Activated CD4-positive, alpha-beta memory T cell treated with anti-CD3 and anti-CD28 coated beads, Interleukin-2, amount 10 ng/mL, durations not matched to agents 7 days and 5 days (primary cell): ENCODE results near the gene AMY2B. TPM values are rescaled to one million over a fixed set of nuclear protein-coding genes. Genes with fewer than 3 reads are reported as not detected.
"Not testable (repeated sequence)": the region's sequence is repeated elsewhere in the genome, so short reads cannot be mapped to it uniquely, and the experiment has no call there.

Source experiments
- CTCF ChIA-PET: fragments of 350-600 bp; sonication (Branson Sonifier 250); formaldehyde crosslinking; loops from one replicate; lab custom pipeline; 2021; ENCODE audit warnings: antibody characterized with exemption, inconsistent platforms; lab: Charles Lee
- POLR2A ChIA-PET: fragments of 350-600 bp; sonication (Branson Sonifier 250); formaldehyde crosslinking; loops from one replicate; lab custom pipeline; 2021; ENCODE audit warnings: antibody characterized with exemption; lab: Charles Lee
- DNase-seq: peaks from one replicate; pipeline ENCODE4 v3.0.0-alpha.2; 2020
- H3K27ac Mint-ChIP-seq: one replicate; pipeline ENCODE4 v1.8.0; 2021; ENCODE audit warnings: mild to moderate bottlenecking, mixed read lengths
- H3K27me3 Mint-ChIP-seq: one replicate; pipeline ENCODE4 v1.8.0; 2021; ENCODE audit warnings: mixed read lengths
- H3K36me3 Mint-ChIP-seq: one replicate; pipeline ENCODE4 v1.8.0; 2021; ENCODE audit warnings: low read depth, mixed read lengths
- H3K4me1 Mint-ChIP-seq: one replicate; pipeline ENCODE4 v1.8.0; 2021; ENCODE audit warnings: mixed read lengths
- H3K4me3 Mint-ChIP-seq: one replicate; pipeline ENCODE4 v1.8.0; 2021; ENCODE audit warnings: mild to moderate bottlenecking, mixed read lengths
- H3K9me3 Mint-ChIP-seq: one replicate; pipeline ENCODE4 v1.8.0; 2021; ENCODE audit warnings: mixed read lengths
- total RNA-seq, 2 experiments: library from RNA; stranded (reverse); gene quantifications; one replicate each; pipeline ENCODE4 v1.2.3, GENCODE V29; 2021

The AMY2B gene
- total RNA-seq = 1 to 10 TPM; 6.7 to 8.6 TPM

DNA sequence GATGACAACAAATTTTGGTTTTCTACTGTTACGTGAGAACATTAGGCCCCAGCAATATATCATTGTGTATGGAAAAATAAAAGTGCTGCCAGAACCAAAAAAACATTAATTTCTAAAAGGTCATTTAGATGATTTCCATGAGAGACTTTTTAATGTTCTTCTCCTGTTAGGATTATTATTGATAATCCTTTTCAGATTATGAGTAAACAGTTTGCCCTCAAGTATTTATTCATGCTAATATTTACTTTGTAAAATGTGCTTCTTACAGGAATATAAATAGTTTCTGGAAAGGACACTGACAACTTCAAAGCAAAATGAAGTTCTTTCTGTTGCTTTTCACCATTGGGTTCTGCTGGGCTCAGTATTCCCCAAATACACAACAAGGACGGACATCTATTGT lies at the start of gene AMY2B:
AMY2B (plus strand) TSS at position 301 of the 400 bp plus-strand sequence; CDS start at position 315, 14 bp downstream.
- H3K4me3 Mint-ChIP-seq, H3K27me3 Mint-ChIP-seq, DNase-seq, H3K27ac Mint-ChIP-seq, POLR2A ChIA-PET, H3K36me3 Mint-ChIP-seq, H3K4me1 Mint-ChIP-seq, CTCF ChIA-PET, H3K9me3 Mint-ChIP-seq: not testable (repeated sequence)

DNA sequence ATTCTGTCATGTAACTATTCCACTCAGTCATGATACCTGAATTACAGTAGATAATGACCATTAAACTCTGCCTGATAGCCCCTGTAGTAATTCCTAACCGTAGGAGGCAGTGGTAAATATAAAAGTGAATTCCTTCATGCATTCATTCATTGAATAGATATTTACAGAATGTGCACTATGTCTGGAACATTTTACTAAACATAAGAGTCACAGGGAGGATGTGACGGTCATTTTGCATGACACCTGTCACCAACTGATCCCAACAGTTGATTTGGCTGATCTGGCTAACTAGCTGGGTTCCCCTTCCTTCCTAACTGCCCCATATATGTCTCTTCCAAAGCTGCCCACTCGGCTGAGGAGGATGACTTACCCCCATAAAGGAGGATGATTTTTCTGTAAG lies 48.0 kb upstream of the AMY2B start:
- peaks cover 5% of the 10 kb centered on the region for H3K27me3 Mint-ChIP-seq
- H3K9me3 Mint-ChIP-seq = no peaks in the 10 kb centered on the region
- CTCF ChIA-PET = no interaction called here
- H3K36me3 Mint-ChIP-seq = peaks cover 12% of the 10 kb centered on the region
- DNase-seq = no peak
- H3K27ac Mint-ChIP-seq = no peak overlapping the region
- peaks cover 30% of the 10 kb centered on the region for H3K4me1 Mint-ChIP-seq
- H3K4me3 Mint-ChIP-seq = no peak overlapping the region
- POLR2A ChIA-PET = no interaction called here

DNA sequence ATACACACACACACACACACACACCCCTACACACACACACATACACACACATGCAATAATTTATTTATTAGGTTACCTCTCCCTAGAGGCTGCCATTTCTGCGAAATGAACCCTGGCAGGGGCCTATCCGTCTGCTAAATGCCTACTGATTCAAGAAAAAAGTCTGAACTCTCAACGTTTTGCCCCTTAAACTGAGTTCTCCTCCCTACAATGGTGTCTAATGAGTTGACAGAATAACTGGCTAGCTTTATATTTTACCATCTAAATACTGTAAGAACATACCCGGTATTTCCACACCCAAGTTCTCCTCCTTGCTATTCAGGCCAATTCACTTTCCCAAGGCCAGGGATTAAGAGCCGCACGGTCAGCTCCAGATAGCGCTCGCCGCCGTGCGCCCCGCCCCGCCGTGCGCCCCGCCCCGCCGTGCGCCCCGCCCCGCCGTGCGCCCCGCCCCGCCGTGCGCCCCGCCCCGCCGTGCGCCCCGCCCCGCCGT lies 46.2 kb upstream of the AMY2B start:
- DNase-seq = no peak
- peaks cover 5% of the 10 kb centered on the region for H3K27me3 Mint-ChIP-seq
- ChIA-PET POLR2A (interaction anchor here (0.8 to 1.1 kb wide), 2 partner anchors 8 to 9 kb away, joined by 3 to 4 read pairs; no protein-coding TSS in a partner anchor), CTCF (interaction anchor here (0.6 to 1.7 kb wide), 2 partner anchors 10 to 11 kb away, joined by 3 to 8 read pairs; no protein-coding TSS in a partner anchor)
- peak overlapping the region; percentile 74 for H3K4me3 Mint-ChIP-seq
- peak overlapping the region; percentile 55 for H3K27ac Mint-ChIP-seq
- H3K36me3 Mint-ChIP-seq = peaks cover 21% of the 10 kb centered on the region
- no peaks in the 10 kb centered on the region for H3K9me3 Mint-ChIP-seq
- peaks cover 43% of the 10 kb centered on the region for H3K4me1 Mint-ChIP-seq

DNA sequence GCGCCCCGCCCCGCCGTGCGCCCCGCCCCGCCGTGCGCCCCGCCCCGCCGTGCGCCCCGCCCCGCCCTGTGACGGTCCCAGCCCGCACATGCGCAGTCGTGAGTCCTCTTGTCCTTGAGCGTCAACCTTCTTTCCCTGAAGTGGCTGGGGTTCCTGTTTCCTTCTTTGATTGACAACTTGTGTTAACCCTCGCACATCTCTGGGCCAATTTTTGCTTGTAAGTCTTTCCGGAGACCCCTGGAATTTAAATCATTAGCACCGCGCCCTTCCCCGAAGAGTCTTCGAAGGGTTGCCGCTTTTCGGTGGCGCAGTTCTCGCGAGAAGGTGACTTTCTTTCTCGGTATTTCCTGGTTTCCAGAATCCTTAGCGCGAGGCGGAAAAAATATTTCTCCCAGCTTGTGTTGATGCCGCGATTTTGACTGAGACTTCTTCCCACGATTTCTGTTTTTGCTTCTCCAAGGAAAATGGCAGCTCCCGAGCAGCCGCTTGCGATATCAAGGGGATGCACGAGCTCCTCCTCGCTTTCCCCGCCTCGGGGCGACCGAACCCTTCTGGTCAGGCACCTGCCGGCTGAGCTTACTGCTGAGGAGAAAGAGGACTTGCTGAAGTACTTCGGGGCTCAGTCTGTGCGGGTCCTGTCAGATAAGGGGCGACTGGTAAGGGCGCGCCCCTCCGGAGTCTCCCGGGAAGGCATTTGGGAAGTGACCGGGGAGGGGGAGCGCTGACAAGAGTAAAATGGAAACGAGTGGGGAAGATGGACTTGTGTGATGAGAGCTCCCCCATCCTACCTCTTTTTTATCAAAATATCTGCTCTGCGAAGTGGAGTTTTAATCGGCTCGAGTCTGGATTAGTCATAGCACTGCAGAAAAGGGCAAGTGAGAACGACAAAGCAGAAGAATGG lies 45.5 kb upstream of the AMY2B start, which contains the start of gene RNPC3:
RNPC3 (plus strand) TSS at position 93 of the 901 bp plus-strand sequence; CDS start at position 465, 372 bp downstream.
- CTCF ChIA-PET = interaction anchor here (1.7 kb wide), 1 partner anchor 11 kb away, joined by 8 read pairs; no protein-coding TSS in a partner anchor
- Mint-ChIP-seq H3K36me3 (peaks cover 28% of the 10 kb centered on the region), H3K9me3 (no peaks in the 10 kb centered on the region), H3K4me3 (peak within 1 kb of the TSS; percentile 98), H3K27me3 (peaks cover 5% of the 10 kb centered on the region), H3K27ac (peak within 1 kb of the TSS; percentile 95), H3K4me1 (peaks cover 47% of the 10 kb centered on the region)
- POLR2A ChIA-PET = interaction anchor here (0.8 to 1.5 kb wide), 5 partner anchors 8 to 14 kb away, joined by 3 to 5 read pairs (median 4); no protein-coding TSS in a partner anchor
- peak; percentile 86 for DNase-seq

DNA sequence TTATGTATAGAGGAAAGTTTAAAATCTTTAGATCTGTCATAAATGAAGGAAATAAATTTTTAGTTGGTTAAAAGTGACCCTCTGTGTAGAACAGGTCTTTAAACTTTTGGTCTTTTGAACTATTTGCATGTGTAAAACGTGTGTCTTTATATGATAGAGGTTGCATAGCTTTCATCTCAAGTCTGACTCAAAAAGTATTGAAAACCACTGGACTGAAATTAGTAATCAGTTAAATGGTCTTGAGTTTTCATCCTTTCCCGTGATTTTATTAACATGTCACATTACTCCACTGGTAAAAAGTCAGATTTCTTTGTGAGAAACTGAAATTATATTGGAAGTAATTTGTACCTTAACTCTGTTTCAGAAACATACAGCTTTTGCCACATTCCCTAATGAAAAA lies 44.1 kb upstream of the AMY2B start:
- Mint-ChIP-seq H3K4me1 (peaks cover 56% of the 10 kb centered on the region), H3K4me3 (peak overlapping the region; percentile 67), H3K9me3 (no peaks in the 10 kb centered on the region), H3K36me3 (peaks cover 42% of the 10 kb centered on the region), H3K27ac (no peak overlapping the region), H3K27me3 (peaks cover 5% of the 10 kb centered on the region)
- ChIA-PET CTCF (no interaction called here), POLR2A (no interaction called here)
- DNase-seq = no peak

DNA sequence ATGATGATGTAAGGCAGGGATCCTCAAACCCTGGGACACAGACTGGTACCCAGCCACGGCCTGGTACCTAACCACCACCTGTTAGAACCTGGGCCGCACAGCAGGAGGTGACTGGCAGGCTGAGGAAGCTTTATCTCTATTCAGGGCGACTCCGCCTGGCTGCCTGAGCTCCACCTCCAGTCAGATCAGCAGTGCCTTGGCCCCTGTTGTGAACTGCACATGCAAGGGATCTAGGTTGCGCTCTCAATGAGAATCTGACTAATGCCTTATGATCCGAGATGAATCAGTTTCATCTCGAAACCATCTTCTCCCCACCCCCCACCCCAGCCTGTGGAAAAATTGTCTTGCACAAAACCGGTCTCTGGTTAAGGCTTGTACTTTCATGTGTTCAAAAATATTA lies 41.6 kb upstream of the AMY2B start:
- Mint-ChIP-seq H3K4me3 (no peak overlapping the region), H3K27ac (no peak overlapping the region), H3K9me3 (no peaks in the 10 kb centered on the region), H3K27me3 (no peaks in the 10 kb centered on the region), H3K4me1 (peaks cover 58% of the 10 kb centered on the region), H3K36me3 (peaks cover 59% of the 10 kb centered on the region)
- peak; percentile 40 for DNase-seq
- POLR2A ChIA-PET = no interaction called here
- CTCF ChIA-PET = no interaction called here

DNA sequence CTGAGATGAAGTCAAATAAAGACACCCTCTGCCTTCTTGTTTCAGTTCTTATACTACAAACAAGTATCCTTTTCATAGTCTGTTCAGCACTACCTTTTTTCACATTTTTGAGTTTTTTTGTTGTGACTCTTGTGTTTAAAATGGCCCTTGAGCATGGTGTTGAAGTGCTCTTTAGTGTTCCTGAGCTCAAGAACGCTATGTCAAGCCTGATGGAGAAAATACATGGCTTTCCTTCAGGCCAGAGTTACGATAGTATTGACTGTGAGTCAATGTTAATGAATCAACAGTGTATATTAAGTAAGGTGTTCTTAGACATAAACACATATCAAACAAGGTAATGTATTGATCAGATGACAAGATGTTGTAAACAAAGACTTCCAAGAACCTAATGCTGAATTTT lies 33.2 kb upstream of the AMY2B start:
- H3K9me3 Mint-ChIP-seq = no peaks in the 10 kb centered on the region
- H3K27ac Mint-ChIP-seq = no peak overlapping the region
- DNase-seq = no peak
- H3K27me3 Mint-ChIP-seq = no peaks in the 10 kb centered on the region
- ChIA-PET CTCF (no interaction called here), POLR2A (no interaction called here)
- no peak overlapping the region for H3K4me3 Mint-ChIP-seq
- peaks cover under 1% of the 10 kb centered on the region for H3K4me1 Mint-ChIP-seq
- H3K36me3 Mint-ChIP-seq = peaks cover 59% of the 10 kb centered on the region

DNA sequence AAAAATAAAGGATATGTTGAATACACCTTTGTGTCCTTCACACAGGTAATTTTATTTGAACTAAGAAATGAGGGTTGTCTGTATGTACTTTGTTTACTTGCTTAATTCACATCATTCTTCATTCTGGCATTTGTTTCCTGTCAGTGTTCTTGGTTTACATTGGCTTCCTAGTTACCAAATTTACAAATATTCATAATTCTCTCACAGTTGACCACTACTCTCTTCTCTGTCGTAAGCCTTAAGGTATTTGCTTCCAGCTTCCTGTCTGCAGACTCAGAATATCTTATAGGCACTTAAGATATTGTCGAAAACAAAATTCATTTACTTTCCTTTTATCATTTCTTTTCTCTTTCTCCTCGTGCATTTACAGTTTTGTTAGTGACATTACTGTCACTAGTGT lies 30.0 kb upstream of the AMY2B start:
- no peaks in the 10 kb centered on the region for H3K9me3 Mint-ChIP-seq
- no peak overlapping the region for H3K4me3 Mint-ChIP-seq
- DNase-seq = no peak
- ChIA-PET CTCF (no interaction called here), POLR2A (no interaction called here)
- H3K27me3 Mint-ChIP-seq = no peaks in the 10 kb centered on the region
- no peak overlapping the region for H3K27ac Mint-ChIP-seq
- peaks cover 60% of the 10 kb centered on the region for H3K36me3 Mint-ChIP-seq
- no peaks in the 10 kb centered on the region for H3K4me1 Mint-ChIP-seq

DNA sequence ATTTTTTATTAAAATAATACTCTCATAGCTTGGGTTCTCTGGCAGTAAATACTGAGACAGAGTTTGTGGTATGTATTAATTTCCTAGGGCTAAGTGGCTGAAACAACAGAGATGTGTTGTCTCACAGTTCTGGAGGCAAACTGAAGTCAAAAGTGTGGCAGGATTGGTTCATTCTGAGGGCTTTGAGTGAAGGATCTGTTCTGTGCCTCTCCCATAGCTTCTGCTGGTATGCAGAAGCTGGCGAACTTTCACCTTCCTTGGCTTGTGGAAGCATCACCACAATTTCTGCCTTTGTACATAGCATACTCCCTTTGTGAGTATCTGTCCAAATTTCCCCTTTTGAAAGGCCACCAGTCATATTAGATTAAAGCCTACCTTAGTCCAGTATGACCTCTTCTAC lies 24.9 kb upstream of the AMY2B start:
- H3K4me3 Mint-ChIP-seq = no peak overlapping the region
- ChIA-PET POLR2A (no interaction called here), CTCF (interaction anchor here (0.8 kb wide), 1 partner anchor 11 kb away, joined by 3 read pairs; no protein-coding TSS in a partner anchor)
- H3K27me3 Mint-ChIP-seq = no peaks in the 10 kb centered on the region
- no peaks in the 10 kb centered on the region for H3K9me3 Mint-ChIP-seq
- H3K36me3 Mint-ChIP-seq = peaks cover 57% of the 10 kb centered on the region
- DNase-seq = no peak
- no peaks in the 10 kb centered on the region for H3K4me1 Mint-ChIP-seq
- no peak overlapping the region for H3K27ac Mint-ChIP-seq

DNA sequence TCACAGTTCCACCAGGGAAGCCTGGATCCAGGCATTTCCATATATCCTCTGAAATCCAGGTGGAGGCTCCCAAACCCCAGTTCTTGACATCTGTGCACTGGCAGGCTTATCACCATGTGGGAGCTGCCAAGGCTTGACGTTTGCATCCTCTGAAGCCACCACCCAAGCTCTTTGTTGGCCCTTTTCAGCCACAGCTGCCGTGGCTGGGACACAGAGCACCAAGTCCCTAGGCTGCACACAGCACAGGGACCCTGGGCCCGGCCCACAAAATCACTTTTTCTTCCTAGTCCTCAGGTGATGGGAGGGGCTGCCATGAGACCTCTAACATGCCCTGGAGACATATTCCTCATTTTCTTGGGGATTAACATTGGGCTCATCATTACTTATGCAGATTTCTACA lies 23.5 kb upstream of the AMY2B start:
- CTCF ChIA-PET = no interaction called here
- Mint-ChIP-seq H3K4me3 (no peak overlapping the region), H3K36me3 (peaks cover 53% of the 10 kb centered on the region), H3K27ac (no peak overlapping the region), H3K4me1 (no peaks in the 10 kb centered on the region), H3K27me3 (no peaks in the 10 kb centered on the region), H3K9me3 (no peaks in the 10 kb centered on the region)
- no peak for DNase-seq
- POLR2A ChIA-PET = no interaction called here

DNA sequence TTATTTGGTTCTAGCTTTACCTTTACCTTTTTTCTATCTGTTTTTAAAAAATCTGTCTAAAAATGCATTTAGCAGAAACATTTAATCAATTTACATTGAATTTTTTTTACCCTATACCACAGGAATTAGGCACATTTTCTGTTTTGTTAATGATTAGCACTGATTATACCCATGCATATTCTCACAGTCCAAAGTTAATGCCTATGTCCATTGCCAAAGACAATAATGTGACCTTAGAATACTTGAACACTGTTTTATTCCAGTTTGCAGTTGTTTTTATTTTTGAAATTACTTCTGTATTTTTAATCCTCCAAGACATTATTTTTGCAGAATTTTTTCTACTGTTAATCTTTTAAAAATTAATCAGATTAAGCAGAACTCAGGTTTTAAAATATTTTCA lies 11.0 kb upstream of the AMY2B start:
- POLR2A ChIA-PET = no interaction called here
- DNase-seq = no peak
- no peaks in the 10 kb centered on the region for H3K9me3 Mint-ChIP-seq
- peaks cover 2% of the 10 kb centered on the region for H3K4me1 Mint-ChIP-seq
- H3K27ac Mint-ChIP-seq = no peak overlapping the region
- CTCF ChIA-PET = no interaction called here
- H3K27me3 Mint-ChIP-seq = no peaks in the 10 kb centered on the region
- H3K36me3 Mint-ChIP-seq = peaks cover 18% of the 10 kb centered on the region
- no peak overlapping the region for H3K4me3 Mint-ChIP-seq

DNA sequence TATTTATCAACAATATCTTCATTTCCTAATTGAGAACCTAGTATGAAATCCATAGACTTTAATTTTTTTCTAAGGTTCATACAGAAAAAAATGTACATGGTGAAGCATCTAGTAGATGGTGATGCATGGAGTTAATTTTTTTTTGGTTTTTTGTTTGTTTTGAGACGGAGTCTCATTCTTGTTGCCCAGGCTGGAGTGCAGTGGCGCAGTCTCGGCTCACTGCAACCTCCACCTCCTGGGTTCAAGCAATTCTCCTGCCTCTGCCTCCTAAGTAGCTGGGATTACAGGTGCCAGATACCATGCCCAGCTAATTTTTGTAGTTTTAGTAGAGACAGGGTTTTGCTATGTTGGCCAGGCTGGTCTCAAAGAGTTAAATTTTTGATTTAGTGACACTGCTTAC lies 10.3 kb upstream of the AMY2B start:
- POLR2A ChIA-PET, H3K4me1 Mint-ChIP-seq, H3K4me3 Mint-ChIP-seq, H3K27me3 Mint-ChIP-seq, H3K27ac Mint-ChIP-seq, H3K9me3 Mint-ChIP-seq, CTCF ChIA-PET, DNase-seq: not testable (repeated sequence)
- peaks cover 11% of the 10 kb centered on the region for H3K36me3 Mint-ChIP-seq

DNA sequence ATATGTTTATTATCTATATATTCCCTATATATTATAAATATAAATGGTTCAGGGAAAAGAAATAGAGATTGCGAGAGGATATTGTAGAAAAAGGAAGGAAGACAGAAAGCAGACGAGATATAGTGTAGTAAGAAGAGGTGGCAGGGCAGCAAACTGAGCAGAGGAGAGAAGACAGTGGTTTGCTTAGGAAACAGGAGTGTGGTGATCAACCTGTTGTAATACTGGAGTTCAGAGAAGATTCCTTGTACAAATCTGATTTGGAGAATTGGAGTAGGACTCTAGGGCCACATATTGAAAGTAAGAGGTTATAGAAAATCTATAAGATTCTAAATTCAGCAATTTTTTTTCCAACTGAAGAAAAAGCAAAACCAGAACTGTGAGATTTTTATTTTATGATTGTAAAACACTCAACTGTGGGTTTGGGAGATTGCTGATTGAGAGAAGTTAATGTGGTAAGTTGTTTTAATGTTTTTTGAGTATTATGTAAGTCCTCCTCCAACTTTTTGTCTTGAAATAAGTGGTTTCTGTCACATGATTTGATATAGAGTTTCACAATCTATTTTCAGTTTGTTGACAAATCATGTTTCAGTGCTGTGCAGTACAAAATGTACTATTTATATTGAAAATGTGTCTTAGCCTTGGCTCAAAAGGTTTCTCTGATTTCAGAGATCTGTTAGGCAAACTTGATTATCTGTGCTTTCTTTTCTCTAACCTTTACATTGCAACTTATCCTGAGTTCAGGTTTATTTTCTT lies 9.6 kb upstream of the AMY2B start:
- peaks cover 2% of the 10 kb centered on the region for H3K4me1 Mint-ChIP-seq
- H3K36me3 Mint-ChIP-seq = peaks cover 6% of the 10 kb centered on the region
- POLR2A ChIA-PET = no interaction called here
- no peak for DNase-seq
- H3K4me3 Mint-ChIP-seq = no peak overlapping the region
- H3K27ac Mint-ChIP-seq = no peak overlapping the region
- CTCF ChIA-PET = no interaction called here
- H3K27me3 Mint-ChIP-seq = no peaks in the 10 kb centered on the region
- H3K9me3 Mint-ChIP-seq = no peaks in the 10 kb centered on the region
